ENCODE data around the gene TSLP.

Gene TSLP

DNA sequence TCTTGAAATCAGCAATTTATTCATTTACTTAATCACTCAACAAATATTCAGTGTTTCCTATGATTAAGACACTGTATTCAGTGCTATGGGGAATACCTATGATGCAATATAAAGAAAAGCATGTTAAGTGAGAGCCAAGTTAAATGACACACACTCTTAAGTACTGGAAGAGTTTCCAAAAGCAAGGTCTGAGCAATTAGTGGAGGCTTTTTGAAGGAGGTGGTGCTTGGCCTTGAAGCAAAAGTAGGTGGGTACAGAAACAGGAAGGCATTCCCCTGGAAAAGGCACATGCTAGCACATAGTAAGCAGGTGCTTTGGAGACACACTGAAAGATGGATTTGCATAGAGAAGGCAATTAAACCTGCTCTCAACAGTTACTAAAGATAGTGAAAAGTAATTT, 4.0 kb downstream of the TSLP start:
- Mint-ChIP-seq H3K27me3 (peaks cover 69% of the 10 kb centered on the region), H3K27ac (peak overlapping the region; percentile 15), H3K9me3 (no peaks in the 10 kb centered on the region), H3K4me3 (no peak overlapping the region), H3K4me1 (peaks cover 40% of the 10 kb centered on the region), H3K36me3 (ENCODE audit: low read depth) (no peaks in the 10 kb centered on the region)
- ATAC-seq (peak; percentile 65), DNase-seq (no peak)

DNA sequence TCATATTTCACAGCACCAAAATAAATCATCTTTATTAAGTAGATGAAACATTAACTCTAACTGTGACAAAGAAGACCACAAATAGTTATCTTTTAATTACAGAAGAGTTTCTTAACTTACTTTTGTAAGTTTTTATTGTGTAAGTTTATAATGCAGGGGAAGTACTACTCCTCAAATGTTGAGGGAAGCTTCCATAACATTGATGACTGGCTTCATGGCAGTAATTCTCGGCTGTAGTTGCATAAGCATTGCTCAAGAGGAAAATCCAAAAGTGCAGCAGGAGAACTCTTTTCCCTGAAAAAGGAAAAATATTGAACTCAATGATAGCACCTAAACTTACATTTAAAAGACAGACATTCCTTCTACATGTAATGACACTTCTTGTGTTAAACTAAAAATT, 4.6 kb downstream of the TSLP start:
- no peak for DNase-seq
- peaks cover 34% of the 10 kb centered on the region for H3K4me1 Mint-ChIP-seq
- no peaks in the 10 kb centered on the region for H3K36me3 Mint-ChIP-seq (ENCODE audit: low read depth)
- no peak for ATAC-seq
- H3K9me3 Mint-ChIP-seq: no peaks in the 10 kb centered on the region
- no peak overlapping the region for H3K4me3 Mint-ChIP-seq
- H3K27me3 Mint-ChIP-seq: peaks cover 65% of the 10 kb centered on the region
- no peak overlapping the region for H3K27ac Mint-ChIP-seq

DNA sequence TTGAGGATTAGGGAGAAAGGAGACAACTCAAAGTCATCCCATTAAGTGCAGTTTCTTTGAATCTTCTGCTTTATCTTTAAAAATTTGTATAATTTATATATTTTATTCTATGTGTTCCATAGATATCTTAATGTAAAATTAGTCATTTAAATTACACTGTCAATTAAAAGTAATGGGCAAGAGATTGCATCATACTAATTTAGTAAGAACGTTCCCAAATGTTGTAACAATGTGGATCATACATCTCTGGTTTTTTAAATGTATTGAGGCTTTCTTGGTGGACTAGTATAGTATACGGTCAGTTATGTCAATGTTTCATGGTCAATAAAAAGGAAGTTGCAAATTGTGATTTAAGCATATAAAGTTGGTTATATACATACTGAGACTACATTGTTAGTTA, 6.2 kb downstream of the TSLP start:
- Mint-ChIP-seq H3K4me3 (no peak overlapping the region), H3K27ac (no peak overlapping the region), H3K9me3 (no peaks in the 10 kb centered on the region), H3K4me1 (peaks cover 28% of the 10 kb centered on the region), H3K27me3 (peaks cover 59% of the 10 kb centered on the region), H3K36me3 (ENCODE audit: low read depth) (no peaks in the 10 kb centered on the region)
- DNase-seq: no peak
- ATAC-seq: no peak

DNA sequence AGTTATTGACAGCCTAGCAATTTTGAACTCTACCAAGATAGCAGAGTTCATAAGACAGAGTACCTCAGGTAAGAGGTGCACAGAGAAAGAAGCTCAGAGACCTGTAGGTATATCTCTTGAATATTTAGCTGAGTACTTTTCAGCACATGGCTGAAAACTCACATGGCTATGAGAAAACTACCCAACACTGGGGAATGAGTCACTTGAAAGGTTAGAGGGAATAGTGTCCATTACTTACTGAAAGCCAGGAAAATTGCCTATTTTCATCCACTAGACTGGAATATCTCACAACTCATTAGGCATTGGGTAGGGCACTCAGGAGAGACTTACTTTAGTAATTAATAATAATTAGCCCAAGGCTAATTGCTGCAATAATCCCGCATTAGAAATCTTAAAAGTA, 8.3 kb downstream of the TSLP start:
- no peak for ATAC-seq
- DNase-seq: no peak
- no peak overlapping the region for H3K4me3 Mint-ChIP-seq
- peaks cover 12% of the 10 kb centered on the region for H3K4me1 Mint-ChIP-seq
- no peak overlapping the region for H3K27ac Mint-ChIP-seq
- no peaks in the 10 kb centered on the region for H3K36me3 Mint-ChIP-seq (ENCODE audit: low read depth)
- no peaks in the 10 kb centered on the region for H3K9me3 Mint-ChIP-seq
- H3K27me3 Mint-ChIP-seq: peaks cover 56% of the 10 kb centered on the region

DNA sequence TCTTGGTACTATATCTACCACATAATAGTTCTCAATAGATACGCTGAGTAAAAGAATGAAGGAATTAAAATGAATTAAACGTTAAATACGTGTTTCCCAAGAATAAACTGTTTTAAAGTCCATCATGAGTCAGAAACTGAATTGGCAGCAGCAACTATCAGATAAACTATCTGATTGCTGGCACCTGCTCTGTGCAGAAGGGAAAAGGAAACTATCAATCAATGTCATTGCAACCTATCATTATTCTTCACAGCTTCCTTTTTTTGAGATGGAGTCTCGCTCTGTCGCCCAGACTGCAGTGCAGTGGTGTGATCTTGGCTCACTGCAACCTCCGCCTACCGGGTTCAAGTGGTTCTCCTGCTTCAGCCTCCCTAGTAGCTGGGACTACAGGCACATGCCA, 11.8 kb downstream of the TSLP start:
- H3K9me3 Mint-ChIP-seq: no peaks in the 10 kb centered on the region
- ATAC-seq: no peak
- H3K27ac Mint-ChIP-seq: no peak overlapping the region
- H3K27me3 Mint-ChIP-seq: peaks cover 41% of the 10 kb centered on the region
- no peaks in the 10 kb centered on the region for H3K4me1 Mint-ChIP-seq
- H3K36me3 Mint-ChIP-seq (ENCODE audit: low read depth): no peaks in the 10 kb centered on the region
- H3K4me3 Mint-ChIP-seq: no peak overlapping the region
- no peak for DNase-seq

DNA sequence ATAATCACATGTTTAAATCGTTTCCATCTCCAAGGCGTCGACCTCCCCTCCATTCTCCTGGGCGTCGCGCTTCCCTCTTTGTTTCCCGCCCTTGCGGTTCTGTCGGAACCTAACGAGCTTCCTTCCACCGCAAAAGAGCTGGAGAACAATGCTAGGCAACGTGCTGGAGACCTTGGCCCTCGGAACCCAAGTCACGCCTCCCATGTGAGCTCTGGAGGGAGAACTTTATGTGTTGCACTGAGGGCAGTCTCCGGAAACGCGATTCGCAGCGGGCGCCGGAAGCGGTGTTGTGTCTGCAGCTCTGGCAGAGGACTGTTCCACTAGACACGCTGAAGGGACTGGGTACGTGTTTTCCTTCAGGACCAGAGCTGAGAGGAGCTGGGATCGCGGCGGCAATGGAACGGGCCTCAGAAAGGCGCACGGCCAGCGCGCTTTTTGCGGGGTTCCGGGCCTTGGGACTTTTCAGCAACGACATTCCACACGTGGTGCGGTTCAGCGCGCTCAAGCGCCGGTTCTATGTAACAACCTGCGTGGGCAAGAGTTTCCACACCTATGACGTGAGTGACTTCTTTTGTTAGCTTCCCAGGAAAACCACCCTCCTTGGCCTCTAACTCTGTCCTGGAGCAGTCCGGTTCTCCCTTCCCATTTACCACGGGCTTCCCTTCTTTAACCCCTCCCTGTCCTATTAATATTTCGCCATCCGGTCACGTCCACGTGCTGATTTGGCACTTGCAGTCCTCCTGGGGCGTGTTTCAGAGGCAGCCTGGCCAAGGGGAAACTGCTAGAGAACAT, 20.7 kb downstream of the TSLP start, which contains the start of gene WDR36:
Gene WDR36 (plus strand): TSS at position 287 of the 792 bp plus-strand sequence. CDS start 109 bp downstream, at position 396.
- DNase-seq (peak; percentile 89), ATAC-seq (peak; percentile 93)
- Mint-ChIP-seq H3K4me3 (peak within 1 kb of the TSS; percentile 97), H3K27me3 (peaks cover 6% of the 10 kb centered on the region), H3K4me1 (peaks cover 49% of the 10 kb centered on the region), H3K36me3 (ENCODE audit: low read depth) (peaks cover 29% of the 10 kb centered on the region), H3K27ac (peak within 1 kb of the TSS; percentile 98), H3K9me3 (peaks cover 7% of the 10 kb centered on the region)

DNA sequence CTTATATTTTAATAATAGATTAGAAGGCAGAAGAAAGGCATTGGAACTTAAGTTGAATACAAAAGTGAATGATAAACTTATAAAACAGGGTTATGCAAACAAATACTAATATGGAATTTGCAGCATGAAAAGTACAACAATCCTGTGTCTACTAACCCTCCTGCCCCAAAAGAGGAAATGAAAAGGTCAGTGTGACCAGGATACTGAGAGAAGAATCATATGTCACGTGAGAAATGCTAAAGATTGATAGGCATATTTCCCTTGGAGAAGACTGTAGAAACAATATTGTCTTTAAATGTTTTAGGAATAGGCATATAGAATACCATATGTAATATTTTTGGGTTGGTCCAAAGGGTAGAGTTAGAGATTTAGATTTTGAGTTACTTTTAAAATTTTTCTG, 24.5 kb downstream of the TSLP start:
- Mint-ChIP-seq H3K9me3 (peaks cover 7% of the 10 kb centered on the region), H3K27ac (no peak overlapping the region), H3K27me3 (peaks cover 2% of the 10 kb centered on the region), H3K4me1 (peaks cover 53% of the 10 kb centered on the region), H3K4me3 (no peak overlapping the region), H3K36me3 (ENCODE audit: low read depth) (peaks cover 57% of the 10 kb centered on the region)
- DNase-seq (no peak), ATAC-seq (no peak)

DNA sequence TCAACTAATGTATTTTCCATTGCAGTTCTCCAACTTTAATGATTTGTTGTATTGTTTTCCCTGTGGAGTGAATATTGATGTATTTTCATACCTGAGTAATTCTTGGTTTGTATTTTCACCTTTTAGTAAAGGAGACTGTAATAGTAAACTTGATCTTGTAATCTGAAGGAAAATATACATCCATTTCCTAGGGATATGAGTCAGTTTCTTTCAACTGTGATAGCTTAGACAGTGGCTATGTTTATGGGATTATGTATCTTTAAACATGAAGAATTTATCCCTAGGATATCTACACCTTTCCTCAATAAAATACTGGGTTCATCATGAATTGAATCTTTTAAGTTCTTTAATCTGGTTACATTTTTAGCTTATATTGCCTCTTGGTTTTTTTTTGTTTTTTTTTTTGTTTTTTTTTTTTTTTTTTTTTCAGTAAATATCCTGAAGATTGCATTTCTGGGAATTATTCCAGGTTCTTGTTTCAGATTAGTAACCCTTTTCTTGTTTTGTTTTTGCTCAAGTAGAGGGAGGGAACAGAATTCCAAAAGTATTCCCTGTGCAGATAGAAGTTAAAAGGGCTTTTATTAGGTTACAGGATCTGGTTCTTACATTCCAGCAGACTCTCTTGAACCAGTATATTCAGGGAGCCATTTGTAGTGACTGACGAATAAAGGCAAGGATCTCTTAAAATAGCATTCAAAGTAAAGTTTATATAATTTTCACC, 27.7 kb downstream of the TSLP start:
- Mint-ChIP-seq H3K27ac (no peak overlapping the region), H3K27me3 (no peaks in the 10 kb centered on the region), H3K36me3 (ENCODE audit: low read depth) (peaks cover 66% of the 10 kb centered on the region), H3K4me1 (peaks cover 30% of the 10 kb centered on the region), H3K4me3 (no peak overlapping the region), H3K9me3 (no peaks in the 10 kb centered on the region)
- no peak for ATAC-seq
- no peak for DNase-seq

DNA sequence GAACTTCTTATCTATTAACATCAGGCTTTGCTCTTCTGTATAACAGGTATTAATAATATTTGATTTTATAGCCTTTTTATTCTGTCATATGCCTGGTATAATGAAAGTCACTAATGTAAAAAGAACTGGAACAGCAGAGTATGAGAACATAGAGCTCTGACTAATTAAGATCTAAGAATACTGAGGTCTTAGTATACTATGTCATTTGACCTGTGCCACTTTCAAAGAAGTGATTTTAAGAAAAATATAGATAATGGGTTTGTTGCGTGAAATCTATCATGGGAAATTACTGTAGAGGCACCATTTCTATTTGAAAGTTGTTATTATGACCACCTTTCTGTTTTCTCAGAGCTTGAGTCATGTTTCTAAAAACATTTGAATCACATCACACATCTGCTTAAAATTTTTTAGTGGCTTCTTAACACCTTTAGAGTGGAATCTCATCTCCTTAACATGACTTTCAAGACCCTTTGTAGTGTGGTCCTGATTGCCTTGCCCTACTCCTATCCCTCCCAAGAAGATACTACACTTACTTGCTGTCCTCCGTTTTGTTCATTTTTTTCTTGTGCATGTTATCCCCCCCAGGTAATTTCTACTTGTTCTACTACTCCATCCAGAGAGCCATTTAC, 34.9 kb downstream of the TSLP start:
- Mint-ChIP-seq H3K4me3 (no peak overlapping the region), H3K27me3 (no peaks in the 10 kb centered on the region), H3K36me3 (ENCODE audit: low read depth) (peaks cover 73% of the 10 kb centered on the region), H3K4me1 (peaks cover 6% of the 10 kb centered on the region), H3K9me3 (no peaks in the 10 kb centered on the region), H3K27ac (no peak overlapping the region)
- DNase-seq (no peak), ATAC-seq (no peak)

DNA sequence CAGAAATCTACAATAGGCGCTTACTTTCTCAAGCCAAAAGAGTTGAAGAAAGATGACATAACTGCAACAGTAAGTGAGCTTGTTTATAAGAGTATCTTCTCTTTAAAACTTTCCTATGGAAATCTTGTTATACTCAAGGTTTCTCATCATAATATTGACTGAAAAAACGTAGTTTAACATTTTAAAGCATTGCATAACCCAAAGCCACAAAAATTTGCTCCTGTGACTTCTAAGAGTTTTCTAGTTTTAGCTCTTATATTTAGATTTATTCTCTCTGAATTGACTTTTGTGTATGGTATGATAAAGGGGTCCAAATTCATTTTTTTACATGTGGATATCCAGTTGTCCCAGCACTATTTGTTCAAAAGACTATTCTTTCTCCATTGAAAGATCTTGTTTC, 35.9 kb downstream of the TSLP start:
- Mint-ChIP-seq H3K27ac (no peak overlapping the region), H3K4me1 (peaks cover 6% of the 10 kb centered on the region), H3K9me3 (no peaks in the 10 kb centered on the region)

DNA sequence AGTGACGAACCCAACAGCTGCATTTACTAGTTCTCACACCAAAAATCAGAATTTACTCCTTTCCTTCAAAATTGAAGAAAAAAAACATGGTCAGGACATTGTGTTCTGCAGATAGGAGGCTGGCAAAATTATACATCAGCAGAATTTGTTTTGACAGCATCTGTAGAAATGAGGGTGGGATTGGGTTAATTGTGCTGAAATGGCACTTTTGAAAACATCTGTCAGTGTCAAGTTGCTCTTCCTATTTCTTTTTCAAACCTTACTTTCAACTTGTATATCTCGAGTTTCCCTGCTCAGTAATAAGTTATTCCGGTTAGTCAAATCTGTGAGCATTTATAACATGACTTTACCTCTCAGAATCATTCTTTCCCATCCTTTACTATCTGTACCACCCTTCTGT, 40.4 kb downstream of the TSLP start:
- Mint-ChIP-seq H3K36me3 (ENCODE audit: low read depth) (peaks cover 65% of the 10 kb centered on the region), H3K4me1 (peaks cover 27% of the 10 kb centered on the region)

More for the DNA sequence above, 35.9 kb downstream of the TSLP start:
- H3K27me3 Mint-ChIP-seq: no peaks in the 10 kb centered on the region
- no peak overlapping the region for H3K4me3 Mint-ChIP-seq
- ATAC-seq (no peak), DNase-seq (no peak)
- H3K36me3 Mint-ChIP-seq (ENCODE audit: low read depth): peaks cover 76% of the 10 kb centered on the region

DNA sequence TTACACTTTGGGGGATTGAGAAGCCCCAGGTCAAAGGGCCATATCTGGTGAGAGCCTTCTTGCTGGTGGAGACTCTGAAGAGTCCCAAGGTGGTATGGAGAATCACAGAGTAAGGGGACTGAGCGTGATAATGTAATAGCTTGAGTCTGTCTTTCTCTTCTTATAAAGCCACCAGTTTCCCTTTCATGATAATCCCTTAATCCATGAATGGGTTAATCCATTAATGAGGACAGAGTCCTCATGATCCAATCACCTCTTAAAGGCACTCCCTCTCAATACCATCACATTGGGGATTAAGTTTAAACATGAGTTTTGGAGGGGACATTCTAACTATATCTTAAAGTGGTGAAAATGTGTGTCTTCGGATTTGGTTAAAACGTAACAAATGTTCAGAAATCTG, 42.2 kb downstream of the TSLP start:
- ATAC-seq (no peak), DNase-seq (no peak)
- Mint-ChIP-seq H3K4me1 (peaks cover 29% of the 10 kb centered on the region), H3K9me3 (no peaks in the 10 kb centered on the region), H3K36me3 (ENCODE audit: low read depth) (peaks cover 59% of the 10 kb centered on the region), H3K27ac (no peak overlapping the region), H3K27me3 (no peaks in the 10 kb centered on the region), H3K4me3 (no peak overlapping the region)

More for the DNA sequence above, 40.4 kb downstream of the TSLP start:
- ATAC-seq (no peak), DNase-seq (no peak)
- H3K9me3 Mint-ChIP-seq: no peaks in the 10 kb centered on the region
- H3K27me3 Mint-ChIP-seq: no peaks in the 10 kb centered on the region
- no peak overlapping the region for H3K4me3 Mint-ChIP-seq
- no peak overlapping the region for H3K27ac Mint-ChIP-seq

DNA sequence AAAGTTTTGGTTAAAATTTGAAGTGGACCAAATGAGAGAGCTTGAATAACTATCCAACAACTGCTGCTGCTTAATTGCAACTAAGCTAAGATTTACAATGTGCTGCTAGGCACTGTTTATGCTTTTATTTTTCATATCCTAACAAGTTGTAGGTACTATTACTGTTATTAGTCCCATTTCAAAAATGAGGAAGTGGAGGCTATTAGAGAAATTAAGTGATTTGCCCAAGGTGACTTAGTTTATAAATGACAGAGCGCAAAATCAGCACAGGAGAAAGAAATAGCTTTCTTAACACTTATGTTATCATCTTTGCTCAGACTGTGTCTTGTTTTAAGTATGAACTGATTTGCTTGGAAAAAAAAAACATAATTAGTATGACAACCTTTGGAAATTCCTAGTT, 43.7 kb downstream of the TSLP start:
- no peaks in the 10 kb centered on the region for H3K9me3 Mint-ChIP-seq
- no peak overlapping the region for H3K4me3 Mint-ChIP-seq
- no peaks in the 10 kb centered on the region for H3K27me3 Mint-ChIP-seq
- ATAC-seq (no peak), DNase-seq (no peak)
- peaks cover 39% of the 10 kb centered on the region for H3K4me1 Mint-ChIP-seq
- peaks cover 57% of the 10 kb centered on the region for H3K36me3 Mint-ChIP-seq (ENCODE audit: low read depth)
- no peak overlapping the region for H3K27ac Mint-ChIP-seq

DNA sequence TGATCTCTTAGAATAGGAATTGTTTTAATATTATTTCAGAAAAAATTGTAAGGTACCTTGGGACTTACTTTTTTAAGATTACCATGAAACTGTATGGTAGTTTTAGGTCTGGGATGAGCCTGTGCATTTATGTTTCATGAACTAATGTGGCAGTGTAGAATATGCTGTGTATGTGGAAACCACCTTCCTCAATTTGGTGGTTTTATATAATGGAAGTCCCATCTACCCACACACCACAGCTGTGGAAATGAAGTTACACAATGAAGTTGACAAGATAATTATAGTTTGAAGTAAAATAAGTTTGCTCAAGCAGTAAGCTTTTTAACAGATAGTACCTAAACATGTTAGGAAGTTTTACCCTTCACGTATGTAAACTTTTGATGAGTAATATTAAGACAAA, 45.0 kb downstream of the TSLP start:
- ATAC-seq: no peak

DNA sequence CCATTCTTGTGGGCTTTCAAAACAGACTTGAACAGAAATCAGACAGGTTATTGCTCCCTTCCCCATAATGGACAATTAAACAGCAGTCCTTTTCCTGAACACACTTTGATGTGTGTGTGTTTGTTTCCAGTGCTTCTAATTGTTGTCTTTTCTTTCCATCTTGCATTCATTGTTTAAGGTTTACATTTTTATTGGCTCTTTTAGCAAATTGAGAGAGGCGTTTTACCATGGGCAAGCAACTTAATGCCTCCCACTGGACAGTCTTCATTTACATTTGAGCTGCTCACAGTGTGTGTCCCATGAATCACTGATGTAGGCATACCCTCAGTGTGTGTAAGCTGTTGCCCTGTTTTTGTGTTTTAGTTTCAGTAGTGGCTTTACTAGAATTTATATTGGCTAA, 45.6 kb downstream of the TSLP start:
- Mint-ChIP-seq H3K4me3 (no peak overlapping the region), H3K9me3 (no peaks in the 10 kb centered on the region), H3K36me3 (ENCODE audit: low read depth) (peaks cover 62% of the 10 kb centered on the region), H3K27me3 (no peaks in the 10 kb centered on the region), H3K27ac (peak overlapping the region; percentile 25), H3K4me1 (peaks cover 56% of the 10 kb centered on the region)
- ATAC-seq (no peak), DNase-seq (no peak)

More for the DNA sequence above, 45.0 kb downstream of the TSLP start:
- Mint-ChIP-seq H3K9me3 (no peaks in the 10 kb centered on the region), H3K4me3 (no peak overlapping the region), H3K27ac (peak overlapping the region; percentile 22), H3K27me3 (no peaks in the 10 kb centered on the region), H3K36me3 (ENCODE audit: low read depth) (peaks cover 58% of the 10 kb centered on the region), H3K4me1 (peaks cover 51% of the 10 kb centered on the region)
- DNase-seq: no peak

All from activated naive CD8-positive, alpha-beta T cell treated with anti-CD3 and anti-CD28 coated beads, Interleukin-2, amount 50 U/mL, for 24 hours (primary cell).